ENCODE data around the gene C8B.
A peak's percentile ranks its signal among the peaks of the same experiment; 100 is the strongest.

Gene C8B

DNA sequence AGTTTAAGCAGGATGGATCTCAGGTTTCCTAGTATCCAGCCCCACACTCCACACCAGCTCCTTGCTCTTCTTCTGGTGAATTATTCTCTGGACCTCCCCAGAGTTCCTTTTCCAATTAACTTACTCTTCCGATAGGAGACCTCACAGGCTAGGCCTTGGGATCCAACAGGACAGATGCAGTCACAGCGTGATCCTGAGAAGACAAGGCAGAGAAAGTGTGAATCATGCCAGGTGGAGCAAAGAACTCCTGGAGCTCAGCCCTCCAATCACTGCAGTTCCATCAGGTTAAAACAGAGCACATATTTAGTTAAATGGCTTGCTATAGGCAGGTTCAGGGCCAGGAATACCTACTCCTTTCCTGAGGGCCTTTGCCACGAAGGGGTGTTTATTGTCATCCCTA is 34.1 kb downstream of the C8B start:
- DNase-seq (ENCODE audit: low read depth), result no peak

DNA sequence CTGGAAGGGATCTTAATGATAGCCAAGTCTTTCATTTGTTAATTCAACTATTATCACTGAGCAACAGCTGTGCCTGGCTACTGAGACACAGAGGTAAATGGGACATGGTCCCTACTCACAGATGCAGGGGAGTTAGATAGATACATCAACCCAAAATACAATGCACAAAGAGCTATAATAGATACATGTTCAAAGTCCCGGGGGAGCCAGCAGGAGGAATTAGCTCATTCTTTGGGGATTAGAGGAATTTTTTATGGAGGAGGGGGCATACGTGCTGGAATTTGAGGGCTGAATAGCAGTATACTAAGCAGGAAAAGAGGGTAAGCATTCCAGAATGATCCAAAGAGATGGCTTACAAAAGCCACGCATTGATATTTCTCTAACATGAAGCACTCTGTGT is 34.6 kb downstream of the C8B start:
- DNase-seq (ENCODE audit: low read depth), result no peak

DNA sequence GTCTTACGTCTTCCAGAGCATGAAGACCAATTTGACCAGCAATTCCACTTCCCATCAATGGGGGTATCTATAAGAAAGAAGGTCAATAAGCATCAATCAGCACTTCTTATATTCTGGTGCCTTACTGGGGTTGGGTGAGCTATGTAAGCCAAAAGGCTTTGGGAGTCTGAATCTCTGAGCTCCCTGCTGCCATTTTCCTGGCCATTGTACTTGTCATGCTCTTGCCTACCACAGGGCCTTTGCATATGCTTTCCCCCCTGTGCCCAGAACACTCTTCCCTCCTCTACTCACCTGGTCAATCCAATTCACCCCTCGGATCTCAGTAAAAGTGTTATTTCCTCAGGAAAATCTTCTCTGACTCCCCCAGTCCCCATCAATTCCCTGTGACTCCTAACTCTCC is 36.3 kb downstream of the C8B start:
- DNase-seq (ENCODE audit: low read depth), result no peak

DNA sequence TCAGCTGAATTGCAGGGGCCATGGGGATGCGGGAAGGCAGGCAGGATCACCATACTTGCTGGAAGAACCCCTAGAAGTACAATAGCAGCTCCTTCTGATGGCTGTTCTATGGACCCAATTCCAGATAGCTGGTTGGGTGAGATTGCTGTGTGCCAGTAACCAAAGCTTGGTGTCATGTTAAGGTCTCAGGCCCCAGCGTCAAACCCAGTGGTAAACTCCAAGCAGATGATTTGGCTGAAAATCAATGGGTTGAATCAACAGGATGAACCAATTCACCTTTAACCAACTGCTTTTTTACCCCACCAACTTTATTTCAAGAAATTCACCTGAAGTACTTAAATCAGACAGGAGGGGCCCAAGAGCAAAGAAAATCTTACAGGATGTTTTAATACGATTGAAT is 37.8 kb downstream of the C8B start:
- no peak for DNase-seq (ENCODE audit: low read depth)

DNA sequence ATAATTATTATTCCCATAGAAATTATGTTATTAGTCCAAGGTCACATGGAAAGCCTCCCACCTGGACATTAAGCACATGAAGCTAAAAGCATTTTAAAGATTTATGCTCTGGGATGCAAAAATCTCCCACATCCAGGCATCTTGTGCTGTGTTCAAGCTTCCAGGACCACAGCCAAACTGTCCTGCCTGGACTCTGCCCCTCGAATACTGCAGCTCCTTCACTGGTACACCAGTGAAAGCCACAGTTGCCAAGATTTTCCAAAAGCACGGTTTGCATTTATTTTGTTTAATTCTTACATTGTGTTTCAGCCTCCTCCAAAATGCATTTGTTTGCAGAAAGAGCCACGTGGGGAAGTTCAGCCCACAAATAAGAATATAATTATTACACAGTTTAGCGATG is 38.6 kb downstream of the C8B start:
- DNase-seq (ENCODE audit: low read depth), result no peak

DNA sequence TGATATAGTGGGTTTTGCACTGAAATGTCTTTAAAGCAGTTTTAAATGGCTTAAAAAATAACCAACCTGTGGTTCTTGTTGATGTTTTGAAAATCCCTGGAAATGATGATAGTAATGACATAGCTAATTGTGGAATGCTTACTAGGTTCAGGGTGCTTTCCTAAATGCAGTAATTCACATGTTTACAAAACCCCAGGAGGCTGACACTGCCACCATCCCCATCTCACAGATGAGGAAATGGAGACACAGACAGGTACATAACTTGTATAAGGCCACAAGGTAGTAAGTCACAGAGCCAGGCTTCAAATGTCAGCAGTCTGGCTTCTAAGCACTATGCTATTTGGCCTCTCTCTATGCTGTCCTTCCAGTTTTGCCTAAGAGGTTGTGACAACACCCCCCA is 40.6 kb downstream of the C8B start:
- DNase-seq (ENCODE audit: low read depth), result no peak

DNA sequence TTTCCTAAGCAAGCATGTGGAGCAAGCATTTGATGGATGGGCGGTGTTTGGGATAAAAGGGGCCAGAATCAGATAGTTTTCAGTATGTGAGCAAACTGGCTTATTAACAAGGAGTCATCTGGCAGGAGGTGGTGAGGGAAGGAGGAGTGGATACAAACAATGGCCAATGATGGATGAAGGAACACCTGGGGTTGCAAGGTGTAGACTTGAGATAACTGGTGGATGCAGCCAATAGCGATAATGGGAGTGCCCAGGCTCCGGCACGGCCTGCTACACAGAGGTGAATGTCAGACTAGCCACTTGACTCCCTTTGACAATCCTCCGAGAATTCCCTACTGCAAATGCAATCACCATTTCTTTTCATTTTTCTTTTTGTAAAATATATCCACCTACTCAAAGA is 41.7 kb downstream of the C8B start:
- no peak for DNase-seq (ENCODE audit: low read depth)

DNA sequence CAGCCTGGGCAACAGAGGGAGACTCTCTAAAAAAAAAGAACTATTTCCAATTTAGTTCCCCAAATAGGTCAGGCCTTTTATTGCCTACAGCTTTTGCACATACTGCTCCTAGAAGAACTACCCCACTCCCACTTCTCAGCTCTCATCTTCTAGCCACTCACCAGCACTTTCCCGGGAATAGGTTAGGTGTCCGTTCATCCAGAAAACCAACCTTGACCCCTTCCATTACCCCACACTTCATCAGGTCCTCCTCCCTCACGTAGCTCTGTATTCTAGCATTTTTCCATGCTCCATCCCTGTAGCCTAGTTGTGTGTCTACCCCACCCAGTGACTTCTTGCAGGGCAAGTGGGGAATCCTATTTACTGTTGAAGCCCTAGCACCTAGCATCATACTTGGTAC is 42.6 kb downstream of the C8B start:
- no peak for DNase-seq (ENCODE audit: low read depth)

DNA sequence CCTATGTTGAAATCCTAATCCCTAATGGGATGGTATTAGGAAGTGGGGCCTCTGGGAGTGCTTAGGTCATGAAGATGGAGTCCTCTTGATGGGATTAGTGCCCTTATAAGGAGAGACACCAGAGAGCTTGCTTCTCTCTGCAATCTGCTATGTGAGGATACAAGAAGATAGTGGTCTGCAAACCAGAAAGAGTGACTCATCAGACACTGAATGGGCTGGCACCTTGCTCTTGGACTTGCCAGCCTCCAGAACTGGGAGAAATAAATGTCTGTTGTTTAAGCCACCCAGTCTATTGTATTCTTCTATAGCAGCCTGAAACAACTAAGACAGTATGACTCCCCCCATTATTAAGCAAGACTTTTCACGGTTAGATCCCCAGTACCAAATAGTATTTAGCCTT is 43.3 kb downstream of the C8B start:
- no peak for DNase-seq (ENCODE audit: low read depth)

DNA sequence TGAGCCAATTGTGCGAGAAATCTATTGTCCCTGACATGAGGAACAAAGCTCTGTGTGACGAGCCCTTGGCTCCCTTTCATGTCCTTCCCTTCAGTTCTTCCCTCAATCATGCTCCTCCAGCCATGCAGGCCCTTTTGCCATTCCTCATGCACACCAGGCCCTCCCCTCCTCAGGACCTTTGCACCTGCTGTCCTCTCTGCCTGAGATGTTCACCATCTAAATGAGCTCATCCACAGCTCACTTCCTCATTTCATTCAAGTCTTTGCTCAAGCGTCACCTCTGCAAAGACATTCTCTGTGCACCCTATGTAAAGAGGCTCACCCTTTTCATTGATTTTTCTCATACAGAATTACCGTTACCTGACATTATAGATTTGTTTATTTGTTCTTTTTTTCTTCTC is 43.7 kb downstream of the C8B start:
- DNase-seq (ENCODE audit: low read depth), result no peak

DNA sequence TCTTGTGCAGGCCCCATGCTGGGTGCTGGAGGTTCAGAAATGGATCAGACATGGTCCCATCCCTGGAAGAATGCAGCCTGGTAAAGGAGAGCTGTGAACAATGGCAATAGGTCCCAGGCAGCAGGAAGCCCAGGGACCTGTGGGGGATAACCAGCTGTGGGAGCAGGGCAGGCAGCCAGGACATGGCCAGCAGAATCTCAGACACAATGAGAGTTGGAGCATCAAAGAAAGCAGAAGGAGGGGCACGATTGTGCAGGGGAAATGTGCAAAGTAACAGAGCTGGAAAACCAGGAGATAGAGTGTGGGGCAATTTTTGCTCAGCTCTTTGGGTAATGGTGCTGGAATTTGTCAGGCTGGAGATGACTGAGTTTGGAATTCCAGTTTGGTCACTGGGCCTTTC is 44.3 kb downstream of the C8B start:
- DNase-seq (ENCODE audit: low read depth), result no peak

DNA sequence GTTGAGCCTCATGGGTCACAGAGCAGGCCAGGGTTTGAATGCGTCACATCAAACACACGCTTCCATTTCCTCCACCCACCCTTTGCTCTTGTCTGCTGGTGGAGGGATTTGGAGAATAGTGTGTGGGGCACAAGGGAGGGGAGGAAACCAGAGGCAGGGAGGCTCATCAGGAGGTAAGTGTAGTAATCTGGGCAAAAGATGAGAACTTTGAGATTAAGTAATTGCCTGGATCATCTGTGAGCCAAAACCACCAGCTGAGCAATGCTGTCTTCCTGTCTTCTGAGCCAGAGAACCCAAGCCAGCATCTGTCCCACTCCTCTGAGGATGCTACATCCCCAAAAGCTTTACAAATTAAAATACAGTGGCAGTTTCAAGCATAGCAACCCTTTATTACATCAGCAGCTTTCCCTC is 45.2 kb downstream of the C8B start:
- DNase-seq (ENCODE audit: low read depth), result no peak

DNA sequence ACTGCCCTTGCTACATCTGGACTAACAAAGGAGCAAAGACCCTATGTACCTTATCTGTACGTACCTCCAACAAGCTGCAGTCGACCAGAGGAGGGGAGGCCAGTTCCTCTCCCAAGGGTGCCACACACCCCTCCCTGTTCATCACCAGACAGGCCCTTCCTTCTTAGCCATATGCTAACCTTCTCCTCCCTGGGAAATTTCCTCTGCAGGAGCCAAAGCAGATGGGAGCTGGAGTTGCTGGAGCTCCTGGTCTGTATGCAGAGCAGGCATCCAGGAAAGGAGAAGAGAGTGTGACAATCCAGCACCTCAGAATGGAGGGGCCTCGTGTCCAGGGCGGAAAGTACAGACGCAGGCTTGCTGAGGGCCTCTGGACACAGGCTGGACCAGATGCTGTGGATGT is 48.5 kb downstream of the C8B start:
- DNase-seq (ENCODE audit: low read depth), result no peak

DNA sequence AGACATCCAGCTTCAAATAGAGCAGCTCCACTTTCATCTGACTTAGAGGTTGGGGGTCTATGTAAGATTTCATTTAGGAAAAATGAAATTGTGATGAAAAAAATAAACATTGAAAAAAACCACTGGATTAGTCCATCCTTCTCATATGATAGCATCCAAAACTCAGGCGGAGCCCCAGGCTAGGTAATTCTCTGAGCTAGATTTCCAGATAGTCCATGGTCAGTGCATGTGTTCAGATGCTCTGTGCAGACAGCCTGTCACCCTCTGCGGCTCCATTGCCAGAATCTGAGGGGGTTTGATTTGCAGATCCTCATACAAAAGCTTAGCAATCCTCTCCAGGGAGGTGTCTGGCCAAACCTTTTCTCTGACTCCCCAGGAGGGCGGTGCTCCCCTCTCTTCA is 49.2 kb downstream of the C8B start:
- DNase-seq (ENCODE audit: low read depth), result no peak

DNA sequence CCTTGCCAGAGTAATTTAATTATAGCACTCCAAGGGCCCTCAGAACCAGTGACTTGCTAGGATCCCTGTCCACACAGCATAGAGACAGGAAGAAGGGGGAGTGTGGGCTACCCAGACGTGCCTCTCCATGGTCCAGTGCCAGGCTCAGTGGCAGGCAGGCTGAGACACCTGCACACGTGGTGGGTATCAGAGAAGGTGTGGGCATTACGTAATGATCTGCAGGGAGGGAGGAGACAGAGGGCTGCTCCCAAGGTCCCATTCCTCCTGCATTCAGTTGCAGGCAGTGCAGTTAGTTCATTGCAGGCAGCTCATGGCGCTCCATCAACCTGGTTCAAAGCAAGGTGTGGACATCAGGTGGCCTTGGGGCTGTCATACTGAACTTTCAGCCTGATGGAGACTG is 49.9 kb downstream of the C8B start:
- DNase-seq (ENCODE audit: low read depth), result no peak

DNA sequence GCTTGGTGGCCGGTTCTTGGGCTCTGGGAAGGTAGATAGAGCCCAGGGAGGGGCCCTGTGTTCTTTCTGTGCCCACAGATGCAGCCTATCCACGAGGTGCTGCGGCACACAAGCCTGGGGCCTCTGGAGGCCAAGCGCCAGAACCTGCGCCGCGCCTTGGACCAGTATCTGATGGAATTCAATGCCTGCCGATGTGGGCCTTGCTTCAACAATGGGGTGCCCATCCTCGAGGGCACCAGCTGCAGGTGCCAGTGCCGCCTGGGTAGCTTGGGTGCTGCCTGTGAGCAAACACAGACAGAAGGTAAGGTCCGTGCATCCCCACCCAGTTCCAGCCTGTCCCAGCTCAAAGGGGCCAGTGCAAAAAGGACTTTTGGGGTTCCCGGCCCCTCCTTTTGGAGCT is 53.5 kb downstream of the C8B start:
- no peak for DNase-seq (ENCODE audit: low read depth)

DNA sequence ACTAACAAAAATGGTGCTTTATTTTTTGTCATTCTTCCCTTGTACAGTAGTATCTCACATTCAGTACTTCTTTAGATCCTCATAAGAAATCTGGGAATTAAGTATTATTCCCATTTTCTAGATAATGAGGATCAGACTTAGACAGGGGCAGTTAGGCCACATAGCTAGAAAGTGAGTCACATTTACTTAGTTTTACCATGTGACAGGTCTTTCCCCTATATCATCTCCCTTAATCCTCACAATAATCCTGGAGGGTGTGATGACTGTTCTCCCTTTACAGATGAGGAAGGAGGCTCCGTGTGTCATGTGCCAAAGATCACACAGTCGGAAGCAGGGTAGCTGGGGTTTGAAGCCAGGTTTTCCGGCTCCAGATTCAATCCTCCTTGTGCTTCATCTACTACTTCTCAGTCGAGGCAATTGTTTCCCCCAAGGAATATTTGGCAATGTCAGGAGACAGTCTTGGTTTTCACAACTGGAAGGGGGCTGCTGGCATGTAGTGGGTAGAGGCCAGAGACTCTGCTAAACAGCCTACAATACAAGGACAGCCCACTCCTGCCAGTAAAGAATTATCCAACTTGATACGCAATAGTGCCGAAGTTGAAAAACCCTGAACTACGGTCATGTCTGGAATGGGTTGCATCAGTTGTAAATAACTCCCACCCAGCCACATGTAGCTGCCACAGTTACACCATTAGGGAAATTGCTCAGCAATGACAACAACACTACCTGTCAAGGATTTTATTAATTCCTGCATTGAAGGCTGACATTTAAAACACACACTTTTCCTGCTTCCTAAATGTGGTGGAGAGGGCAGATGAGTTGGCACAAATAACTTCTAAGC is 54.5 kb downstream of the C8B start:
- peak; percentile 46 for DNase-seq (ENCODE audit: low read depth)

DNA sequence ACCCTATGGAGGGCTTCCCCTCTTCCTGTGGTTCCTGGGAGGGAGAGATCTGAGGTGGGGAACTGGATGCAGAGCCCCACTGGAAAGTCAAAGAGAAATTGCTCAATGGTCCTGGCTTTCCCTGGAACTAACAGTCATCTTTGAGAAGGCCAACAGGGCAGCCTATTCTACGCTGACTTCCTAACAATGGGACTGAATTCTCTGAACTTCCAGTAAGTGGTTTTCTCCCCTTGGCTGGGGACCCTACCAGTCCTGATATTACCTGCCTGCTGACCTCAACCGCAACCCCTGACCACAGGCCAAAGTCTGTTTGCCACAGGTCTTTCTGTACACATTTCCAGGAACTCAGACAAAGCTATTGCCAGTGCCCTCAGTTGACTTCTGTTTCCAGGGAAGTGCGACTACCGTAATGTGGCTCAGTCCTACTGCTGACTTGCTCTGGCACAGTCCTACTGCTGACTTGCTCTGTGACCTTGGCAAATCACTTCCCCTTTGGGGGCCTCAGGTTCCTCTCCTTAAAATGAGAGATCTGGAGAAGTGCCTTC is 55.3 kb downstream of the C8B start:
- no peak for DNase-seq (ENCODE audit: low read depth)

DNA sequence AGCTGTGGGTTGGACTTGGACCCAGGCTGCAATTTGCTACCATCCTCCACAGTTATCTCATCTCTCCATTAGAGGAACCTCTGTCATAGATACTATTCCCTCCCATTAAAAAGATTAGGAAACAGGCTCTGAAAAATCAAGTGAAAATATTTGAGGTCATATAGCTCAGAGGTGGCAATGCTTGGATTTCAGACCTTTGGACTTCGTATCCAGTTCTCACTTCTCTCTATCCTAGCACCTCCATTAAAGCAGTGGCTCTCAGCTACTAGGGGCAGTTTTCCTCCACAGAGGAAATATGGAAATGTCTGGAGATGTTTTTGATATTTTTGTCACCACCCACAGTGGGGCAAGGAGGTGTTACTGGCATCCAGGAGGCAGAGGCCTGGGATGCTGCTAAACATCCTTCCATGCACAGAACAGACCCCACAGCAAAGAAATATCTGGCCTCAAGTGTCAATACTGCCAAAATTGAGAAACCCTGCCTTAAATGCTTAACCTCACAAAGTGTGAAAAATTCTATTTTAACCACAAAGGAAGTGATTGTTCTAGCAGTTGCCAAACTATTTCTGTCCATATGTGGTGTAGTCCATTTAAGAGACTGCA is 57.1 kb downstream of the C8B start:
- DNase-seq (ENCODE audit: low read depth), result peak; percentile 34

DNA sequence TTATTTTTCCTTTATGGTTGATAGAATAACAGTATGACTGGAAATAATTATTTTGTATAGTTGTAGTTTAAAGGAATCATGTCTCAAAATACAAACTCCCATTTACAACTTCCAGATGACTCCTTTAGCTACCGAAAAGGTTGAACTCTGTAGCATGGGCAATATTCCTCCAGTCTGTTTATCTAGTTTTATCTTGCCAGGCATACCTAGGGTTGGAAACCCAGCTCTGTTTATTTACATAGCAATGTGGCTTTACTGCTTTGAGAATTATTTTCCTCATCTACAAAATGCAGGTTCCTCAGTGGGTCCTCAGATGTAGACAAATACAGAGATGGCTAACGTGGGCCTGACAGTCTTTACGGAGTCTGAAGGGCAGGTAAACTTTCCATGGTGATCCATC is 60.1 kb downstream of the C8B start:
- DNase-seq (ENCODE audit: low read depth), result no peak

DNA sequence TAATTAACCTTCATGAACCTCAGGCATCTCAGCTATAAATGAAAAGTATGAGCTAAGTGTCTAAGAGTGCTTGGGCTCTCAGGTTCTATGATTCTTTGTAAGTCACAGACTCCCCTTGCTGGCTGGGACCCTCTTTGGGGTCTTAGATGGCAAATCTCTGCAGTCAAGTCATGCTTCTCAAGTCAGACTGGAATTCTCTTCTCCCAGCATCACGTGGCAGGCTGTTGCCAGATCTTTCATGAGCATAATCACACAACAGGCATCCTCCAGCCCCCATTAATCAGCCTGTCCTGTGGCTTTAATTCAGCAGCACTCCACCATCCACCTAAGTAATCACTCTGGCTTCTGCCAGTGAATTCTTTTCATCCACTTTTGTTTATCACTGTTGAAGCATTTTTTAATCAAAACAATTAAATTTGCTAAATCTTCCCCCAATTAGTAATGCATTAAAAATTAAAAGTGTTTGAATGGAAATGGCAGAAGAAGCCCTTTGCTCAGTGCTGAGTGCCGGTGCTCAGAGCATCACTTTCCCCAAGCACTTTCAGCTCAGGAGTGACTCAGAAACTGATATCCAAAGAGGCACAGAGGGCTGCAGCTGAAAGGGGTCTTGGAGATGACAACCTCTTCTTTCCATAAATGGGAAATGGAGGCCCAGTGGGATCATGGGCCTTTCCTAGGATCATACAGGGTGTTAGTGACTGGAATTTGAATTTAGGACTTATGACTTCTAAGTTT is 61.0 kb downstream of the C8B start:
- DNase-seq (ENCODE audit: low read depth), result no peak

DNA sequence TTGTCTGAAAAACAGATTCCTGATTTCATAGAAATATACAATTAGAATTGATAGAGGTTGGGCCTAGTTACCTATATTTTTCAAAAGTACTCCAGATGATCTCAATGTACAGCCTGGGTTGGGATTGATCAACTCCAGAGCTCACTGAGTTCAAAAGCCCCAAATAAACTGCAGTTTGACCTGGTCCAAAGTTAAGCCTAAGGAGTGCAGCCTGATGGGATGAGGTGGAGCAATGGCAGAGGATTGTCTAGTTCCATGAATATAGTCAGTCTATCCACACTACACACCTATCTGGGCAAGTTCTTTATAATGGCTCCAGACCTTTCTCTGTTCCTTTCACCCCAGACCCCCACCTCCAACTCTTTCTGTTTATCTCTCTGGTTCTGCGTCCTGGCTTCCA is 62.0 kb downstream of the C8B start:
- DNase-seq (ENCODE audit: low read depth), result no peak

DNA sequence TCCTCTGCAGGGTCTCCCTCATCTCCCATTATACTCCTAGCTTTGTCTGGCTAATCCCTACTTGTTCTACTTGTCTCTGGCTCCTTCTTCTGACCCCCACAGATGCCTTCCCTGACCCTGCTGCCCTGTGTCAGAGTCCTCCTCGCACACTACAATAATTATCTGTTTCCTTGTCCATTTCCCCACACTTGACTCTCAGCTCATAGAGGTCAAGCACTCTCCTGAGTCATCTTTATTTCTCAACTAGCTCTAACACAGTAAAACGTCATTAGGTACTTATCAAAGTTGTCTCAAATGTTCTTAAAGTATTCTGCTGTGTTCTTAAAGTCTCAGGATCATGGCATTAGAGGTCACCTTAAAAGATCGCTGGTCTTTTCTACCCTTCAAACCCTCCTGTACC is 64.1 kb downstream of the C8B start:
- DNase-seq (ENCODE audit: low read depth), result peak; percentile 40

Measured in GM04504 (cell line).